Suprapubic skin (tissue), 3 donors: Measurements from ENCODE around the gene COL4A1.

Experiments used
- CTCF ChIP-seq, 2 donors: fragments of 200-600 bp in 1 of 2; fragments of 450-650 bp in 1 of 2; sonication (generic) in 1 of 2; IDR thresholded peaks; one replicate each; pipeline ENCODE4 v1.5.1; 2016 to 2019; ENCODE audit warnings: antibody characterized with exemption in 2 of 2, mild to moderate bottlenecking in 1 of 2, moderate library complexity in 1 of 2
- POLR2A ChIP-seq, 2 donors: fragments of 450-650 bp; IDR thresholded peaks; one replicate each; pipeline ENCODE4 v1.6.1; 2017; ENCODE audit warnings: antibody characterized with exemption in 2 of 2, mild to moderate bottlenecking in 2 of 2, moderate library complexity in 2 of 2

GRCh38 chr13:110118106-110118505 lies 188.9 kb downstream of the COL4A1 start:
- TF ChIP-seq CTCF (IDR thresholded peaks at IDR 0.05) (no peak), POLR2A (IDR thresholded peaks at IDR 0.05) (no peak)
